Fibroblast of skin of back (primary cell): Measurements from ENCODE around the gene DIRAS1. TPM values are rescaled to one million over a fixed set of nuclear protein-coding genes. Genes with fewer than 3 reads are reported as not detected.

Experiments used
- DNase-seq: peaks from one replicate; pipeline ENCODE4 v3.0.0-alpha.2; 2013
- polyA plus RNA-seq, 2 experiments: library from polyadenylated mRNA; unstranded; fragments of 120-200 nt; gene quantifications; one replicate each; pipeline ENCODE4 v1.2.1, GENCODE V29; 2013; ENCODE audit not compliant: insufficient read length in 2 of 2

DIRAS1 gene
- polyA plus RNA-seq (2013, experiment 1 of 2; ENCODE audit: insufficient read length), result 4.5 TPM
- polyA plus RNA-seq (2013, experiment 2 of 2; ENCODE audit: insufficient read length), result 5.7 TPM

GRCh38 chr19:2720777-2721569, at the start of gene DIRAS1:
Gene DIRAS1, minus strand, starts transcription at chr19:2721372. Its CDS starts 3,566 bp downstream, at chr19:2717806.
- no peak for DNase-seq

GRCh38 chr19:2770055-2771013, 49.2 kb upstream of the DIRAS1 start:
- DNase-seq, result no peak

- DNase-seq, result no peak
These were observed 48.0 kb upstream of the DIRAS1 start for GRCh38 chr19:2769218-2769617.

DNA sequence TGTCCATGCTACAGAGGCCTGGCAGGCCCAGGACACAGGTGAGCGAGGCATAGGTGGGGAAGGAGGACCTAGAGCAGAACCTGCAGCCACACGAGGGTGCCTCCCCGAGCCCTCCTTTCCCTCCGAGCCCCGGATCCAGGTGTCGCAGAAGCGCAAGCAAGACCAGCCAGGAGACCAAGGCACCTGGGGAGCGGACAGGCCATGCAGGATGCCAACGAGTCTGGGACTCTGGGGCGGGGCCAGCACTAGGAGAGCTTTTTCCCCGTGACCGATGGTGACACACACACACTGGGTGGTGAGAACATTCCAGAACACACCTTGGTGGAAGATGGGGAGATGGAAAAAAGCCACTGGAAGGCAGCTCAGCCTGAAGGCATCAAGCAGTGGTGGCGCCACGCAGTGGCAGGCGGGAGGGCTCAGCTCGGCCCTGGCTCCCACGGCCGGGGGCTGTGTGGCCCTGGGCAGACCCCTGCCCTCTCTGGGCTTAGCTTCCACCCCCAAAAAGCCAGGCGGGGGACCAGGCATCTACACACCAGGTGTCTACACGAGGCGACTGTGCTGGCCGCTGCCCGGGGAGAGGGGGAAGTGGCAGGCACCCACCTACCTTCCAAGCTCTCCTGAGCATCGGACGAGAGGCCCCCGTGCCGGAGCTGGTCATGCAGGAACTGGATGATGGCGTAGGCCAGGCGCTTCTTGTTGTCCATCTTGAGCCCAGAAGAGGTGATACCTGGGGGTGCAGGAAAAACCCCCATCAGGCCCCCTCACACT, 47.4 kb upstream of the DIRAS1 start:
- no peak for DNase-seq

DNA sequence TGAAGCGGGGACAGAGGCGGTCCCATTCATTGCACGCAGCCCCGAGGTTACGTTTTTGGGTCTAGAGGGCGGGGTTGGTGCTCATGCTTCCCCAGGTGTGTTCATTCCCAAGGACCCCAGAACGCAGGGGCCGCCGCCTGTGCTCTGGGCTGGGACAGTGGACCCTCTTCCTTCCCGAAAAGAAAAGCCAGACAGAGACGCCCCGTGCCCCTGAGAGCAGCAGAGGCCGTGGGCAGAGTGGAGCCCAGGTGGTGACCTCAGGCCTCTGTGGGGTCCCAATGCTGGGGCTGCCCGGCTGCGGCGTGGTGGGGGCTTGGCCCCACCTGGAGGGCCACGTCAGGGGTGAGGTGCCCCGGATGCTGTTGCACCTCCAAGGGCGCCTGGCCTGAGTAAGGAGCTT, 46.5 kb upstream of the DIRAS1 start:
- no peak for DNase-seq

GRCh38 chr19:2766594-2767372, 45.6 kb upstream of the DIRAS1 start:
- no peak for DNase-seq

DNA sequence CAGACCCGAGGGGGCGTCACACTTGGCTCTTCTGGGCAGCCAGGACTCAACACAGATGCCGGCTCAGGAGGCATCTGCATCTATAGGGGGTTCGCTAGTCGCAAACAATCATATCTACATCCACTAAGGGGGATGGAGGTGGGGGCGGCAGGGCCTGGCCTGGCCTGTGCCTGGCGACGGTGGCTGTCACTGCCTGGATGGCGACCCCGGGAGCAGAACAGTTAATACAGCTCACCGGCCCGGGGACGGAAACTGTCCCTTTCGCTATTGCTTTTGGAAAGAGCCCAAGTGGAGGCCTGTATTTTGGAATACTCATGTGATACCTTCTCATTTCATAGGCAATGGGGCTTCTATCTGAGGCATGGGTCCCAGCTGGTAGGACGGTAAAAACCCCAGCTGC, 44.2 kb upstream of the DIRAS1 start:
- no peak for DNase-seq

DNA sequence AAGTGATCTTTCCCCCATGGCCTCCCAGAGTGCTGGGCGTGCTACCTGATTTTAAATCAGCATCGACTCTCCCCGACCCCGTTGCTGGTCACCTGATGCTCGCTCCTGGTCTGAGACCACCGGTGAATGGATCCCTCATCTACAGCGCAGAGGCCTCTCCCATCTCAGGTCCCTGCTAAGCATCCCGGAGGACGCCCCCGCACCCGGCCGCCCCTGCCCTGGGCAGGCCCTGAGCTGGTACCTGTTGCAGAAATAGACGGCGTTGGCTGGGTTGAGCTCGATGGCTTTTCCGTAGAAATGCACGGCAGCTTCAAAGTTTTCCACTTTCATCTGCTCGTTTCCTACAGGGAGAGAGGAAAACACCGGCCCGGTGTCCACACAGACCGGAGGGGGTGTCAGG, 43.8 kb upstream of the DIRAS1 start:
- no peak for DNase-seq

DNA sequence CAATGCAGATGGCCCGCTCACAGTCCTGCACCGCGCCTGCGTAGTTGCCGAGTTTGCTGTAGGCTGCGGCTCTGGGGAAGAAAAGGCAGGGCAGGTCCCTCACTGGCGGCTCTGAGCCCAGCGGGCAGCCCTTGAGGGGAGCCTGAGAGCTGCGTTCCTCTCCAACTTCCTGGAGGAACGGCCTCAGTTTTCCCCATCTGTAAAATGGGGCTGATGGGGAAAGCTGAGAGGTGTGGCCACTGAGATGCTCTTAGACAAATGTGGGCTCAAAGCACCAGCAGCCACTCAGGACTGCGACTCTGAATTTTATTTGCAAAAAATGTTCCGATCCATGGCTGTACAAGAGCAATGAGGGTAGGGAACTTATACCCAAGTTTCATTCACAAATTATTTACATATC, 42.5 kb upstream of the DIRAS1 start:
- DNase-seq, result no peak

DNA sequence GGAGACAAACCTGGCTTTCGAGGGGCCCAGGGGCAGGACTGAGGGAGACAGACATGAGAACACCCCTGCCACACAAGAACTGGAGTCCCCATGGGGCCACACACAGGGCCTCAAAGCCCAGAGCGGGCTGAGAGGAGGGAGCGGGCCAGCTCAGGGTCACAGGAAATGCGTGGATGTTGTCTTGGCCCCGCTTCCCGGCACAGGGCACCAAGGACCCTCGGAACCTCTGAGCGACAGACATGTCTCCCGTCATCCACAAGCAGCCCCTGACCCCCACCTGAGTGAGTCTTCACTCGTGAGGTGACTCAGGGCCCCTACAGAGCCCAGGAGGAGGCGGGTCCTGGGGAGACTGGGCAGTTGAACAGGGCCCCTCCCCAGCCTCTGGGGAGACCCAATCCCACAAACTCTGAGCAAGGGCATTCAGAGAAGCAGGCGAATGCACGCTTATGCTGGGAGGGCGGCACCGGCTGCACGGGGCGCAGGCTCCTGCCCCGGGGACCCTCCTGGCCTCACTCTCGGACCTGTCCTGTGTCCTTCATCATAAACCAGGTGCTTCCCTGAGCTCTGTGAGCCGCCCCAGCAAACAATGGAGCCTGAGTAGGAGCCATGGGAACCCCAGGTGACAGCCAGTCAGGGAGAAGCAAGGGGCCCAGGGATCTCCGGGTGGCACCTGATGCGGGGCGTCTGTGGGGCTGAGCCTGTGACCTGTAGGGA, 41.8 kb upstream of the DIRAS1 start:
- DNase-seq, result no peak

DNA sequence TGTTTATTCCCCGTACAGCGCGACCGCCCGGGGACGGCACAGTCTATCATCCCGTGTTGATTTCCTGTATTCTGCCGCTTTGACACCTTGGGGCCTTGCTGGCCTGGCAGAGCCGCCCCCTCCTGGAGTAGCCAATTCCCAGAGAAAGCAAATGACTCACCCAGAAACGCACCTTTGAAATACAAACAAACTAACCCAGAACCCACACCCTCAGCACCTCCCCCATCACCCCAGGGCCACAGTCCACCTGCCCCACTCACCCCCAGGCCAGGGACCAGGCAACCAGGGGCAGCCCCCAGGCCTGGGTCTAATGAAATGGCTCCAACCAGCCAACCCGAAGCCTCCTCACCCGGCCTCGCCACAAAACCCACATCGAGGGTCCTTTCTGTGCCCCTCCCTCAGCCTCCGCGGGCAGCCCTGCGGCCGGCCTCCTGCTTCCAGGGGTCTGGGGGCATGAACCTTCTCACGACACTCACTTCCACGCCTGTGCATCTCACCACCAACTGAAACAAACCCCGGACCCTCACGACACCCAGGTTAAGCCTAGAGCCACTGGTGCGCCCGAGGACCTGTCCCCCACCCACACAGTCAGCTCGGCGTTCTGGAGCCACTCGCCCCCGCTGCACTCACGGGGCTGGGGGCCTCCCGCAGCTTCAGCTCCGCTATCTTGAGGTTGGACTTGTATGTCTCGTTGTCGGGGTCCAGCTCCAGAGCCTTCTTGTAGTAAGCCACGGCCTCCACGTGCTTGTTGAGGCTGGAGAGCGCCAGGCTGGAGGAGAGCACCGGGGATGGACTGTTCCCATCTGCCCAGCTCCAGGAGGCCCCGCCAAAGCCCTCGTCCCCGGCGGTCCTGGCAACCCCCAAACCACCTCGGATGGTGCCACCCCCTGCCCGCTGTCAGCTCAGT, 41.0 kb upstream of the DIRAS1 start:
- DNase-seq, result no peak

DNA sequence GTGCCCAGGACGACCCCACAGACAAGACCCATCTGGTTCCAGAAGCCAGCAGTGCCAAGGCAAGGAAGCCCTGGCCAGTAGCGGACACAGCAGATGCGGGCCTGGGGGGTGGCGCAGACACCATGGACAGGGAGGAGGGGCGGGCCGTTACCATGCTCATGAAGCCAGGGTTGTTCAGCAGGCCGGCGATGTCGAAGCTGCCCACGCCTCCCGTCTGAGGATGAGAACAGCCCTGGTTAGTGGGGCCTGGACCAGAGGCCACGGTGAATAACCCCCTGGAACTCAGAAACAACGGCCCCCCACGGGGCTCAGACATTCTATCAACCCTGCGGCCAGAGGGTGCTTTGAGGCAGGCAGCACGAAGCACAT, 40.1 kb upstream of the DIRAS1 start:
- DNase-seq, result no peak

GRCh38 chr19:2759965-2760364, 38.8 kb upstream of the DIRAS1 start:
- DNase-seq, result no peak

GRCh38 chr19:2759362-2759761, 38.2 kb upstream of the DIRAS1 start:
- DNase-seq, result no peak

DNA sequence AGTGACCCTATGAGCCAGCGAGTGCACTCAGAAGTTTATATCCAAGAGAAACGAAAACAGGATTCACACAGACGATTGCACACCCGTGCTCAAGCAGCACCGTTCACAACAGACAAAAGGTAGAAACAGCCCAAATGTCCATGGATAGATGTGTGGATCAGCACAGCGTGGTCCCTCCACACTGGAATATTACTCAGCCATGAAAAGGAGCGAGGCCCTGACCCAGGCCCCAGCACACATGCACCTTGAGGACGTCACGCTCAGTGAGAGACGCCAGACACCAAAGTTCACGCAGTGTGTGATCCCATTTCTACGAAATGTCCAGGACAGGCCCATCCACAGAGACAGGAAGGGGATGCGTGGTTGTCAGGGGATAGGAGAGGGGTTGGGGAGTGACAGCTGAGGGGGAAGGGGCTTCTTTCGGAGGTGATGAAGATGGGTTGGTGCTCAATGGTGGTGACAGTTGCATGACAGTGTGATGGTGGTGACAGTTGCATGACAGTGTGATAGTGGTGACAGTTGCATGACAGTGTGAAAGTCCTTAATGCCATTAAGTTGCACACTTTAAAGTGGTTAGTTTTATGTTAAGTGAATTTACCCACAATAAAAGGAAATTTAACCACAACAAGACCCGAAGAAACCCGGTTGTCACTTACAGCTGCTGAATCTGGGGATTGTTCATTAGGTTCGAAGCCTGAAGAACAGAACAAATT, 37.6 kb upstream of the DIRAS1 start:
- no peak for DNase-seq

- DNase-seq, result no peak
These were observed 36.0 kb upstream of the DIRAS1 start for GRCh38 chr19:2756921-2757881.

DNA sequence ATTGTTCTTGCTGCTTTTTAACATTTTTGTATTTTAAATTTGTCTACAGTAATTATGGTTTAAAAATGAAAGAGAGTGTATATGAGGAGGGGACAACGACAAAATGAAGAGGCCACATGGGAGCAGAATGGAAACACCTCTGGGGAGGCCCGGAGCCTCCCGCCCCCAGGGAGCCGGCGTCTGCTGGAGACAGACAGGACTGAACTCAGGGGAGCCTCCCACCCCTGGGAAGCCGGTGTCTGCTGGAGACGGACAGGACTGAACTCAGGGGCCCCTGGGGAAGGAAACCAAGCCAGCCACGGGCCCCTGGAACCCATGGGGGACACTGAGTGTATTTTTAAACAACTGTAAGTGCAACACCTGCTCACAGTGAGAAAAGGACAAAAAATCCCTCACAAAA, 35.3 kb upstream of the DIRAS1 start:
- no peak for DNase-seq

DNA sequence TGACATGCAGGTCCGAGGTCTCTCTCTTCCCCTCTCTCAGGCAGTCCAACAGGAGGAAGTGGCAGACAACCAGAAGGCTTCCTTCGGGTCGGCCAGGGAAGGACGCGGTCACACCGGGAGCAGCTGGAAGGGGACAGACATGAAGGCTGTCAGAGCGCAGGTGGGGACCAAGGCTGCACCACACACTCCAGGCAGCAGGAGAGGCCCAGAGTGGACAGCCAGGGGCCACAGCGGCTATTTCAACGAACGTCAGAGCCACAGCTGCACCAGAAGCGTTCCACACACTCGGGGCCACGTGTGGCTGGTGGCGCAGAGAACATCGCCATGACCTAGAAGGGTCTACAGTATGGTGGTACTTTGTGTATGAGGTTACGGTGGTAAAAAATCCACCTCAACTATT, 34.6 kb upstream of the DIRAS1 start:
- DNase-seq, result no peak

DNA sequence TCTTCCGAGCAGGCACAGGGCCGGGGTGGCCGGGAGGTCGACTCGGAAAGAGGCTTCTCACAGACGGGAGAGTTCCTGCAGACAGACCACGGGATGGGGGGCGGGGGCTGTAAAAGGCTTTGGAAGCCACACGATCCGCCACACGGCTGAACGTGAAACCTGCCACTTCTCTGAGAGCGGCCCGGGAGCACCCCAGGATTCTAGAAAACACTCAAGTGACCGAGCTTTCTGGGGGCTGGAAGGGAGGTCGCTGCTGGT, 34.2 kb upstream of the DIRAS1 start:
- DNase-seq, result no peak
